Activated T-helper 1 cell treated with anti-CD3 and anti-CD28 coated beads, Interleukin-2, amount 50 U/mL, for 16 hours (primary cell): ENCODE results near the gene DHRS3.

Source experiments
- DNase-seq, 2 donors: peaks; one replicate each; pipeline ENCODE4 v3.0.0-alpha.2; 2020; ENCODE audit warnings: low read depth in 1 of 2, low spot score in 1 of 2

DHRS3 gene

GRCh38 chr1:12599657-12600056, 18.4 kb downstream of the DHRS3 start:
- no peak for DNase-seq

- no peak for DNase-seq
Observed at GRCh38 chr1:12598974-12599373, 19.0 kb downstream of the DHRS3 start.

GRCh38 chr1:12597792-12598191, 20.2 kb downstream of the DHRS3 start:
- DNase-seq = no peak

- DNase-seq = no peak
Observed at GRCh38 chr1:12596007-12596821, 21.8 kb downstream of the DHRS3 start.

GRCh38 chr1:12595757-12596006, 22.3 kb downstream of the DHRS3 start:
- DNase-seq = no peak

- no peak for DNase-seq
Observed at GRCh38 chr1:12594966-12595756, 22.8 kb downstream of the DHRS3 start.

GRCh38 chr1:12594490-12594889, 23.5 kb downstream of the DHRS3 start:
- DNase-seq = no peak

- DNase-seq = no peak
Observed at GRCh38 chr1:12593621-12594066, 24.4 kb downstream of the DHRS3 start.

GRCh38 chr1:12592496-12592895, 25.5 kb downstream of the DHRS3 start:
- DNase-seq = no peak

- no peak for DNase-seq
Observed at GRCh38 chr1:12591267-12591938, 26.6 kb downstream of the DHRS3 start.

GRCh38 chr1:12588695-12589094, 29.3 kb downstream of the DHRS3 start:
- DNase-seq = no peak

- no peak for DNase-seq
Observed at GRCh38 chr1:12587981-12588640, 29.9 kb downstream of the DHRS3 start.

GRCh38 chr1:12585951-12586942, 31.8 kb downstream of the DHRS3 start:
- DNase-seq = no peak

- DNase-seq = no peak
Observed at GRCh38 chr1:12585536-12585935, 32.5 kb downstream of the DHRS3 start.

GRCh38 chr1:12584900-12585525, 33.0 kb downstream of the DHRS3 start:
- DNase-seq = no peak

- no peak for DNase-seq
Observed at GRCh38 chr1:12583484-12583883, 34.5 kb downstream of the DHRS3 start.

GRCh38 chr1:12582649-12583048, 35.4 kb downstream of the DHRS3 start:
- no peak for DNase-seq

GRCh38 chr1:12581179-12581578, 36.8 kb downstream of the DHRS3 start:
- no peak for DNase-seq

- DNase-seq = no peak
Observed at GRCh38 chr1:12580054-12580887, 37.7 kb downstream of the DHRS3 start.
